T-helper 1 cell treated with Interleukin-12 subunit alpha and Interleukin-12 subunit beta and Interleukin-4 antibody, amounts not matched to agents 30 ng/mL and 1 ng/mL, for 36 hours (primary cell): Measurements from ENCODE around the gene TTN. TPM values are rescaled to one million over a fixed set of nuclear protein-coding genes. Genes with fewer than 3 reads are reported as not detected.

Experiments
- intact Hi-C: fragments of 100-400 bp; cut with micrococcal nuclease; formaldehyde crosslinking; loops from one replicate; pipeline ENCODE4 v1.15.1; 2024
- total RNA-seq: library from RNA; stranded (reverse); gene quantifications from 2 replicates; pipeline ENCODE4 v1.2.3, GENCODE V29; 2022

The TTN gene
- total RNA-seq, 1 donor from 2014 or later, result 9.7 TPM

DNA sequence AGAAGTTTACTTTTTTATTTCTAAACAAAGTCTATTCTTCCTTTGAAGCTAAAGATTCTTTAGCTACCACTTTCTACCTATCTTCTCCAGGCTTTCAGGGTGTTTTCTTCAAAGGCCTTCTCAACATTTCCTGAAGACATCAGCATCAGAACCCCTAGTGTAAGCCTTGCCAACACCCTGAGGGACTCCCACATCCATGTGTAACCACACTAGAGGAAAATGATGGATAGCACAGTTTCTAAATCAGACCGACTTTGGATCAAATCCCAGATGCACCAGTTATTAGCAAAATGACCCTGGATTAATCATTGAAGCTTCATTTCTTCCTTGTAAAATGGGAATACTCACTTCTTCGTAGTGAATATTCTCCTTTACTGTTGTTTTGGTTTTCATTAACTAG, 4.7 kb upstream of the TTN start:
- intact Hi-C loops, result no loop called here

DNA sequence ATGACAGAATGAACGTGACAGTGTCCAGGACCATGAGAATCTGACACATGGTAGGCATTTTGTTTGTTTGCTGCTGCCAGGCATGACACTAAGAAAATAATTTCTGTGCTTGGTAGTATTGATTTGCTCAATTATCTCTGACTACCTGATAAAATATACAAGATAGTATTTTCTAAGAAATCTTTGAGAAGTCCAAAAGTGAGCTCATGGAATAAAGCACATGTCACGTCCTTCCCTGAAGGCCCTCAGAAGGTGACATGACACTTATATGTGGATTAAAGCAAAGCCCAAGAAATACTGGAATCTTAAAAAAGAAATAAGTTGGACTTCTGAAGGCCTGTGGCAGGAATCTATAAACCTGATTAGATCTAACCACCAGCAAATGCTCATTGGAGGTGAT, 3.8 kb upstream of the TTN start:
- intact Hi-C loops, result no loop called here

DNA sequence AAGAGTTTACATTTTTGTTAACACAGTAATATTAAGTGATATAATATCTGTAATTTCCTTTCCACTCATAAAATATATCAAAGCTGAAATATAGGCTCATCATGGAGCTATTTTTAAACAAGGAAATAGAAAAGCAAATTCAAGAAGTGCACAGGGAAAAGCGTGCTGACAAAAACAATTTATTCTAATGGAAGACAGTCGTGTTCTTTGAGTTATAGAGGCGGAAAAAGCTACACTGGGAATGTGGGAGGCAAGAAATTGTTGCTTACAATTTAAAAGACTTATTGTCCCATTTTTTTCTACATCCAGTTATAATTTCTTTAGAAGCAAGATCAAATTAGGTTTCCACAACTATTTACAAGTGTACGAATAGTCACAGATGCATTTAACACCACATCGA, 3.2 kb upstream of the TTN start:
- intact Hi-C loops, result no loop called here

DNA sequence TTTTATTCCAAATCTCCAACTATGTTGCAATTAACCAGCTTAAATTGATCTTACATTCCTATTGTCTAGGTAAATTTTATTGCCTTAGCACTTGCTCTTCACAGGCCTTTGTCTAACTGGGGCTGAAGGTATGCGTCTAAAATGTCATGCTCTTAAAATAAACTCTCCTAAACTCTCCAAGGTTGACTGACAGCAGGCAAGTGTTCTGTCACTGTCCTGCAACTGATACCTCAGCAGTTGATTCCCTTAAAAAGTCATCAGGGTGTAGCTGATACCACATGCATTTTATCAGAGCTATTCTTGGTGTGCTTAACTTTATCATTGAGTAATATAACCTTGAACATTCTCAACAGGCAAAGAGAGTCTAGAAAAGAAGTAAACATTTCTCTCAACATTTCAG, 680 bp downstream of the TTN start:
- intact Hi-C loops, result no loop called here

DNA sequence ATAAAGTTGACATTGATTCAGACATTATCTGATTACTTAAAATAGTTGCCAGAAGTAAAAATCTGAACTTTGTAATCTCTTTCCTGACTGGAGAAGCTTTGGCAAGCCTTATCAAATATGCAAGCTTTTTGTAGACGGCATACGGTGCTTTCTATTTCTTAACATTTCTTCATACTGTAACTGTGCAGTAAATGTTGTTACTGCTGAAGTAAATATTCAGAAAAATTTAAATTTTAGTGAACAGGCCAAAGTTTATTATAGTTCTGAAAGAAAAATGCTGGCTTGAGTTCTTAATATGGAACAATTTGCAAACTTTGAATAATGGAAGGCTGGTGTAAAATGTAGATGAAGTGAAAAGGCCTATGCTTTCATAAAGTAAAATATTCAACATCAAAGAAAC, 1.8 kb downstream of the TTN start:
- intact Hi-C loops, result loop anchor here (2.0 kb wide), 1 partner anchor 323 kb away; no protein-coding TSS in a partner anchor

DNA sequence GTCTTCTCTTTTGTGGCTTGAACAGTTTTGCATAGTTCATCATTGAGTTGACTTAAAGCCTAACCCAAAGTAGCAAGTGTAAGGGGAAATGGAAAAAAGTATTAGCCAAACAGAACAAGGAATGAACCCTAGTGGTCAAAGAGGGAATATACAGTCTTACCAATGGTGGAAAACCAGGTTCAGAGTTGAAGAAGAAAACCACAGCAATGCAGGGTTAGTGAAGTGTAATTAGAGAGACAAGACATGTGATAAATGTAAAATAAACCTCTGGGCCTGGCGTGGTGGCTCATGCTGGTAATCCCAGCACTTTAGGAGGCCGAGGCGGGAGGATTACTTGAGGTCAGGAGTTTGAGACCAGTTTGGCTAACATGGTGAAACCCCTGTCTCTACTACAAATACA, 2.4 kb downstream of the TTN start:
- intact Hi-C loops, result loop anchor here (2.0 kb wide), 1 partner anchor 324 kb away; no protein-coding TSS in a partner anchor

DNA sequence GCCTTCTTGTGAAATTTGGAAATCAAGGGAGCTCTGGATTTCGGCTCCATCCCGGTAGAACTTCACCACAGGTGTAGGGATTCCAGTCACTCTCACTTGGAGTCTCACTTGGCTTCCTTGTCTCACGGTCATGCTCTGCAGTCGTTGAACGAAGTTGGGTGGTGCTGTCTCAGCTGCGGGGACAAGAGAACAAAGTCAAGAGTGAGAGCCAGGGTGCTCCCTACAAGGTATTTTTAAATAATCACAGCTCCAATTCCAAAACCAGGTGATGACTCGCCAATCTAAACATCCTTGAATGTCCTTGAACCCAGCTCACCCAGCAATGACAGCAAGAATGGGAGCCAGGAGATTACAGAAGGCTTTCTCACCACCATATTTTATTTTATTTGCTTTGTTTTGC, 6.7 kb downstream of the TTN start:
- intact Hi-C loops, result no loop called here

DNA sequence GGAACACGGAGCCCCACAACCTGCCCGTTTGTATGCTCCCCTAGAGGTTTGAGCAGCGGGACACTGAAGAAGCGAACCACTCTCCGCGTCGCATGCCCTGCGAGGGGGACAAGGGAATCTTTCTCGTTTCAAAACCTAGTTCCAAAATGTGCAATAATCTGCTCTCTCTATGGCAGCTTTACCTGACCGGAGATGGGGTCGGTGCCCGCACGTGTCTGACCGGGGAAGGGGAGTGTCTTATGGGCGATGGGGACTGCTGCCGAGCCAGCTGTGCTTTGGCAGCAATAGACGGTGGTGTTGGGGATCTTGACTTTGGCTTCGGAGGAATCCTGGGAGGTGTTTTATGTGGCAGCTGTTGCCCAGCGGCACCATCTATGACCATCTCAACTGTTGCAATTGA, 7.9 kb downstream of the TTN start:
- intact Hi-C loops, result no loop called here

DNA sequence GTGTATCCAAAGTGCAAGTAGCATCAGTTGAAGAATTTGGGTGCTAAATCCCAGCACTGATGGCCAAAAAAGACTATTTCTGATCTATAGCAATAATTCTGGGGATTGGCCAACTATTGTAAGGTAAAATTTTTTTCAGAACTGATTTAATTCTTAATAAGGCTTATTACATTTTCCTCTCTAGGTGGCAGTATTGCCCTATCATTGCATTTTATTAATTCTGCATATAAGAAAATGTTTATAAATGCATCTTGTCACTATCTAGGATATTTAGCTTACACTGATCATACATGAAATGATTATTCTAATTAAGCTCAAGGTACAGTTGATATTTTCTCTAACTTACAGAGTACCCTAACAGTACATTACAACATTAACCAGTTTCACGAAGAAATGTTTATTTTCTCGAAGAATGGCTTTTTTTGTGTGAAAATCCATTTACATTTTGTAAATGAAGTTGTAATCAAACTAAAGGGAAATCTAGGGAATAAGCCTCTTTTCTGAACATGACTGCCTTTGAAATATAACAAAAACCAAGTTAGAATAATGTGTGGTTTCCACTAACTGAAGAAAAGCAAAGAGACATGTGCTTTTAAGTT, 11.0 kb downstream of the TTN start:
- intact Hi-C loops, result loop anchor here (1.0 kb wide), 7 partner anchors 95 to 955 kb away; no protein-coding TSS in a partner anchor

DNA sequence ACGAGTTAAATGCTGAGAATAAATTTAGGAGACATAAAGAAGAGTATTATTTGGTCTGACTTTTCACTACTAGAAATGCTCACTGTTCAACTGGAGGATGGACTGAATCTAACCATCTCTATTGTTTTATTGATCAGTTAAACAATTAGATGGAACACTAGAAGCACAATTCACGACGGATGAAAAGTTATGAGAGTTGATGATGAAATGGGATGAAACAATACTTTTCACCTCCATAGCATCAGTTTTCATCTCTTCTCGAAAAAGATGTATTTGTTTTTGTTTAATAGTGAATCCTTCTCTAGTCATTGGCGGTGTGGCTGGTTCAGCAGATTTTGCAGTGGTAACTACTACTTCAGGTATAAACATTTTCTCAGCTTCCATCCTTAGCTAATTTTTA, 19.3 kb downstream of the TTN start:
- intact Hi-C loops, result no loop called here

DNA sequence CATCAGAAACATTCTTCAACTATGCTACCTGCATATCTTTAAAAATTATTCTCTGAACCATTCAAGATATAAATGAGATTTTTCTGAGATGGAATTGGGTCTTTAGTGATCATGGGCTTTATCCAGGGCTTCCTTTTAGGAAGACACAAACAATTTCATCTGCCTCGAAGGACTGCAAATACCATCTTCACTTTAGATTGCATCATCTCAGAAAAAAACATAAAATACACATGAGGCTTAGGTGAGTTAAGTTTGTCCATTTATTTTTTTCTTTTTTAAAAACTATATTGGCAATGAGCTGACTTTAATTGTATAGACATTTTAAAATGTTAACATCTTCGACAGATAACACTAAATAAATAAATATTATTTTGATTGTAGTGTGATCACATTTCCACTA, 20.1 kb downstream of the TTN start:
- intact Hi-C loops, result no loop called here

DNA sequence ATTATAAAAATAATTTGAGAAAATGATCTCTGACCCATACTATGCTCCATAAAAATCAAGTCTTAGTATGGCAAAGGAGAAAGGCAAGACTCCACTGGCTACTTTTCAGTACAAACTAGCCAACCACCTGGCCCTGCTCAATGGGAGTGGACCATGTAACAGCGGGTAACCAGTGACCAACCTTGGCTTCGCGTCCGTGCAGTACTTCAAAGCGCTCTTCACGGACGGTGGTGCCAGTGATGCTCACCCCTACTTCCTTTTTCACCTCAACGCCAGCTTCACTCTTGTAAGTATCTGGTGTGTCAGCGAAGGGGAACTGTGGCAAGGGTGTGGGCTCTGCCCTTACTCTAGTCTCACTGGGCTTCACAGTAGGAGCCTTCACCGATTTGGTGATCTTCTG, 23.3 kb downstream of the TTN start:
- intact Hi-C loops, result no loop called here

DNA sequence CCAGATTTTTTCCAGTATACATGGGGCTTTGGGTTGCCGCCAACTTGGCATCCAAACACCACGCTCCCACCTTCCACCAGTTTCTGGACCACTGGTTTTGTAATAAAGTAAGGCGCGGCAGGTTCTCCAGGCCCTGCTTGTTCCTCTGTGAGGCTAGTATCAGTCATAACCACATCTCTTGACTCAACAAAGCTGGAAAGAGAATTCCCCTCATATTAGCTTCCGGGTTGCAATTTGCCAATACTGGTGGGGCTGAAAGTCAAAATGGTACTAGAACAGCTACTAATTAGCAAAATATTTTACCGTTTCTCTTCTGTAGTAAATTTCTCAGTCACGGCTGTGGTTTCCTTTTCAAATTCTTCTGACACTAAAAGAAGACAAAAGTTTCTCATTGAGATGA, 25.0 kb downstream of the TTN start:
- intact Hi-C loops, result no loop called here

DNA sequence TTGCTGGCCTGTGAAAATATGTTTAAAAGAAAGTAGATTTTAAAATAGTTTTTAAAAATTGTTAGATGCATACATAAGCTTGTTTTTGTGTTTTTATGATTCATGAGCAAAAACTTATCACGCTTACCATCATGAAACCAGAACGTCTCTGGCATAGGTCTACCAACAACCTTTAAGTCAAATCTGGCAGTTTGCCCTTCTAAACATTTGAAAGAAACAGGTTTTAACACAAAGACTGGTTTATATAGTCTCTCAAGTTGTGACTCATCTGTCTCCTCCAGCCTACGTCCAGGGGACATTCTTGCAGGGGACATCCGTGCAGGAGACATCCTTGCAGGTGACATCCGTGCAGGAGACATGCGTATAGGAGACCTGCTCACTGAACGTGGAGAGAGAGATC, 29.6 kb downstream of the TTN start:
- intact Hi-C loops, result no loop called here

DNA sequence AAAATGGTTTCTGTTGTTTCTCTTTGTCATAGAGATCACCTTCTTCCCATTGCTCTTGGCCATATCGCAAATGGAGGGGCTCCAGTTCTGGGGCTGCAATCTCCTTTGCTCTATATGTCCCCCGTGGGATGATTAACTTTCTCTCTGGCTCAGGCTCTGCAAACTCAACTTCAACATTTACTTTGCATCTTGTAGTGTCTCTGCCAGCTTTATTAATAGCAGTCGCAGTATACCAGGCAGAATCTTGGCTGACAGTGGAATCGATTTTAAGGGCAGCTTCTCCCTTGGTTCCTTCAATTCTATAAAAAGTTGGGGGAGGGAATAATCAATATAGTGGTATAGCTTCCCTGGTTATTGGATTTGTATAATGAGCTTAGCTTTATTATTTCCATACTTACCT, 30.5 kb downstream of the TTN start:
- intact Hi-C loops, result no loop called here

DNA sequence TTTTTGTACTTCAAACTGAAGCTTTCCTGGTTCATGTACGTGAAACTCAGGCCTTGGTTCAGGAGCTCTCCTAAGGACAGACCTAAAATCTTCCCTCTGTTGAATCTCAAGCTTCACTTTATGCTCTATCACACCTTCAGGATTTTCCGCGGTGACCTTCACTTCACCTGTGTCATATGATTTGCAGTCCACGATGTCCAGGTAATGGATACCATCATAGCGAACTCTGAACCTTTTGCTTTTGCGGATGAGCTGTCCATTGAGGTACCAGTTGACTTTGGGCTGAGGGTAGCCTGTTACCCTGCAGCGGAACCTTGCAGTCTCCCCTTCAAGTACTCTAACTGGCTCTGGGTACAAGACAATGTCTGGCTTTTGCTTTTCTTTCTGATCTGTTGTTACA, 31.2 kb downstream of the TTN start:
- intact Hi-C loops, result no loop called here

DNA sequence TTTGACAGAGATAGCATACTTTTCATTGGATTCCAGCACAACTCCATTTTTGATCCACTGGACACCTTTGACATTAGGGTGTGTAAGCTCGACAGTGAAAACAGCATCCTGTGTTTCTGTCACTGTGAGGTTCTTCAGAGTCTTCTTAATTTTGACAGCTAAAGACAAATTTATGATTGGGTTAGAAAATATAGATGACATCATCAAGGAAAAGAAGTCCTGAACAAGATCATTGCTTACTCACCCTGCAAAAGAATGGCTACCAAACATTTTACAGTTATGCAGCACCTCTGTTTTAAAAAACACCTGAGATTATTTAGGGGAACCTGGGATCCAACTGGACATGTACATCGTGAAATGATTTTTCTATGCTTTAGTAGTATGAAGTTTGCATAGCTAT, 36.7 kb downstream of the TTN start:
- intact Hi-C loops, result no loop called here

DNA sequence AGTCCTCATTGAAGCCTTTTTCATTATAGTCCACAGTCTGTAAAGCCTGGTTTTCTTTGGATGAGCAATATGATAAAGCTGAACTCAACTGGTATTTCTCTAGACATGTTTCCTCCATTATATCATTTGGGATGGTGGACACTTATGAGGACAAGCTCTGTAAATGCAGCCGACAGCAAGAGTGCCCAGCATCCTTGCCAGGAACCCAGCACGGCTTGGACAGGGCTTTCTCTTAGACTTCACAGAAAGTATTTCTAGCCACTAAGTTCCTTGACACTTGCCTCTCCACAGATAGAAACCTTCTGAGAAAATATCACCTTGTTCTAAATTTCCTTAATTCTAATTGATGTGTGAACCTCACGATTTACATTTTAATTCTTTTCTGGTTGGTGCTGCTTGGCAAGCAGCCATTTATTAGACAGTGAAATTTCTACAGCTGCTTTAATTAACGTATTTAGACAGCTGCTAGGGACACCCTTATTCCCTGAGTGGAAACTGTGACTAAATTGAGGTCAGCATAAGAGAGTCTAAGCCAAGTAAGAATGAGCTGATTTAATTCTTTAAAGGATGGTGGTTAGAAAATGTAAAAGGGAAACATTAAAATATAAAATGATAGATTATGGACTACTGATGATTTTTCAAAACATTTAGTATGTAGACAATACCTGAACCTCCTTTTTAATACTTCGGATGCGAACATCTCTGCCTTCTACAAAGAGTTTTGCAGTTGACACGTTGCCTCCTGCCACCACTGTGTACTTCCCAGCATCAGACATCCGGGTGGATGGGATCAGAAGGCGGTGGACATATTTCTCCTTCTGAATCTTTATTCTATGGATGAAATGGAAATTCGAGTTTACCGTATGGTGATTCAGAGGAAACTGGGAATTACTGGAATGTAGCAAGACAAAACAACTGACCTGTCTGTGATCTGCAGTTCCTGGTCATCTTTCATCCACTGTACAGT, 39.8 kb downstream of the TTN start:
- intact Hi-C loops, result loop anchor here (10.0 kb wide), 3 partner anchors 257 to 647 kb away; no protein-coding TSS in a partner anchor

DNA sequence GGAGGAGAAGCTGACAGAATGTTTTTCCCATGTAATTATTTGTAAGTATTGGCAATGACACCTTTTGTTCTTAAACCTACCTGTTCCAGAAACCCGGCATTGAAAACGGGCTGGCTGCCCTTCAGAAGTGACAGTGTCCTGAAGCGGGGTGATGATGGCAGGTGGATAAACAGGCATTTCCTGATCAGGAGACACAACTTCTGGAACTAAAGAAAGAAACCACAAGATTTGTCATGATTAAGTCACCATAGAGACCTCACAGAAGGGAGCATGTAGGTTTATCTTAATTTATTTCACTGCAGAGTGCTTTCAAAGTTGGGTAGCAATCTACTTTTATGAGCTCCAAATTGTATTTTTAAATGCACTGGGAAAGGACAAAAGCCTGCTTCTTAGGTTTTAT, 43.1 kb downstream of the TTN start:
- intact Hi-C loops, result loop anchor here (5.0 to 10.0 kb wide), 4 partner anchors 261 to 1173 kb away; no protein-coding TSS in a partner anchor

DNA sequence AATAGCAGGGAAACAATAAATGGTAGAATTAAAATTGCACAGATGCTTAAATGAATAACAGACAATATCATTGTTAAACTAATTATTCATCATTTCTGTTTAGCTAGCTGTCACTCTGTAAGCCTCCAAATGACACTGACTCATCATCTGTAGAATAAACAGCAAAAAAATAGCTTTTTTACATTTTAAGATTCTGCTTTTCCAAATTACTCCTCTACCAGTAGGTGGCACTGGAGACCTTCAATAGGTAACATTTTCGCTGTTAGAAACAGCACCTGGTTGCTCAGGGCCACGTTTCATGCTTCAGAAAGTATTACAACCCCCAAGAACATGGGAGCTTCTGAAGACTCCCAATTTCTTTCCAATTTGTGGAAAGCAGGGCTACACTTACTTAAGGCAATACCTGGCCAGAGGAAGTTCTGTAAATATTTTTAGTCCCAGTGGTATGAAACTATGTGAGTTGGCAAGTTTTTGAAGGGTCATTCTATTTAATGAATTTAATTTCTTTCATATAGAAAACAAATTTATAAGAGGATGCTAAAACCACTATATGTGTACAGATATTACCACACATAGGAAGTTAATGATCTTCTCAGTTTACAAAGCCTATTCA, 45.4 kb downstream of the TTN start:
- intact Hi-C loops, result loop anchor here (1.0 to 10.0 kb wide), 10 partner anchors 111 to 1175 kb away; no protein-coding TSS in a partner anchor

DNA sequence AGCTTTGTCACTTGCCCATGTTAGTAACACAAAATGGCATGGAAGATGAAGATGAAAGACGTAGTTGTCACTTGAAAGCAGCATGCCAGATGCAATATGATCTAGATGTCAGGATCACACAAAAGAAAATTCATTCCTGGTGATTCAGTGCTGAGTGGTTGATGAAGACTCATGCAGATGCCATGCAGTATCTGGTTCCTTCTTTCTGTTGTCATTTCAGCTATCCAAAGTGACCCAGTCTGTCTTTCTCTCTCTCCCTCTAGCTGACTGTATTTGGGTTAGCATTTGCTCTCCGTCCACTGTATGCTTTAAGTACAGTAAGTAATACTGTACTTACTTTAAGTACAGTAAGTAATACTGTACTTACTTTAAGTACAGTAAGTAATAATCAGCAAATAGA, 50.4 kb downstream of the TTN start:
- intact Hi-C loops, result no loop called here

DNA sequence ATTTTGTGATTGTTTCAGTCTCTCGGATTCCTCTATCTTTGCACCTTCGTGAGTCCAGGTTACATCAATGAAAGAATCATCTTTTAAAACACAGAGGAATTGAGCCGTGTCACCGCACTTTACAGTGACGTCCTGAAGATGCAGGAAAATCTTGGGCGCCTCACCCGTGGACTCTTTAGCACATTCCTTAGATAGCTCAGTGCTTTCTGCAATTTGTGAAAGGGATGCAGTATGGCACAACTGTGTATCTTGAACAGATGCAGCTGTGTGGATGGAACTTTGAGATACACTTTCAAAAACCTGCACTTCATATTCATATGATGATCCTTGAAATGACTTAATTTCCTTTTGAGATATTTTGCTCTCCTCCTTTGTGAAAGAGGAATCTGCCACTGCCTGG, 50.9 kb downstream of the TTN start:
- intact Hi-C loops, result no loop called here
